ENCODE data around the gene REEP5. TPM values are rescaled to one million over a fixed set of nuclear protein-coding genes. Genes with fewer than 3 reads are reported as not detected.

Gene REEP5
- total and polyA plus RNA-seq, 8 donors = 64.8 to 121 (median 70.5) TPM

DNA sequence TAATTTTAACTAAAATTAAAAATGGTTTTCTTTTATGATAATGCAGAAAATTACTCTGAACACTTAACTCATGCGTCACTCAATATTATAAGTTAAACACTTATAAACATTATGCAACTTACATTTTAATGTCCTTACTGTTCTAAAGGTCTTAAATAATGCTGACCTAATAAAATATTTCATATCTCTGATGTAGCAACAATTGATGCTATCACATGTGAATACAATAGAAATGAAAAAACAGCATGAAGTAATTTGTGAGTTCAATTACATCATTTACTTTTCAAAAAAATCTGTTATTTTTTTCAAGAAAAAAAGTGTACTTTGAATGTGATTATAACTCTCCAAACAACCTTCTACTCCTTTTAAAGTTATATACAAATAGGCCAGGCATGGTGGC lies 26.4 kb upstream of the REEP5 start:
- intact Hi-C loops (cut with DNase I) = no loop called here
- Histone ChIP-seq H3K27ac (no peak overlapping the region), H3K4me1 (no peaks in the 10 kb centered on the region), H3K27me3 (peaks cover 0 to 18% of the 10 kb centered on the region in 2 donors), H3K4me3 (no peak overlapping the region), H3K36me3 (no peaks in the 10 kb centered on the region), H3K9me3 (no peaks in the 10 kb centered on the region)
- ATAC-seq (no peak), DNase-seq (no peak)
- TF ChIP-seq, protein P1, sequence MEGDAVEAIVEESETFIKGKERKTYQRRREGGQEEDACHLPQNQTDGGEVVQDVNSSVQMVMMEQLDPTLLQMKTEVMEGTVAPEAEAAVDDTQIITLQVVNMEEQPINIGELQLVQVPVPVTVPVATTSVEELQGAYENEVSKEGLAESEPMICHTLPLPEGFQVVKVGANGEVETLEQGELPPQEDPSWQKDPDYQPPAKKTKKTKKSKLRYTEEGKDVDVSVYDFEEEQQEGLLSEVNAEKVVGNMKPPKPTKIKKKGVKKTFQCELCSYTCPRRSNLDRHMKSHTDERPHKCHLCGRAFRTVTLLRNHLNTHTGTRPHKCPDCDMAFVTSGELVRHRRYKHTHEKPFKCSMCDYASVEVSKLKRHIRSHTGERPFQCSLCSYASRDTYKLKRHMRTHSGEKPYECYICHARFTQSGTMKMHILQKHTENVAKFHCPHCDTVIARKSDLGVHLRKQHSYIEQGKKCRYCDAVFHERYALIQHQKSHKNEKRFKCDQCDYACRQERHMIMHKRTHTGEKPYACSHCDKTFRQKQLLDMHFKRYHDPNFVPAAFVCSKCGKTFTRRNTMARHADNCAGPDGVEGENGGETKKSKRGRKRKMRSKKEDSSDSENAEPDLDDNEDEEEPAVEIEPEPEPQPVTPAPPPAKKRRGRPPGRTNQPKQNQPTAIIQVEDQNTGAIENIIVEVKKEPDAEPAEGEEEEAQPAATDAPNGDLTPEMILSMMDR (IDR thresholded peaks at IDR 0.05) = no peak

GRCh38 chr5:112940670-112941069 lies 18.6 kb upstream of the REEP5 start:
- Histone ChIP-seq H3K27ac (no peak overlapping the region), H3K4me3 (no peak overlapping the region), H3K27me3 (peaks cover 0 to 21% of the 10 kb centered on the region in 2 donors), H3K9me3 (no peaks in the 10 kb centered on the region), H3K4me1 (no peaks in the 10 kb centered on the region), H3K36me3 (no peaks in the 10 kb centered on the region)
- no peak for ATAC-seq
- intact Hi-C loops (cut with DNase I) = no loop called here
- TF ChIP-seq, protein P1 (IDR thresholded peaks at IDR 0.05) = no peak
- DNase-seq = no peak

DNA sequence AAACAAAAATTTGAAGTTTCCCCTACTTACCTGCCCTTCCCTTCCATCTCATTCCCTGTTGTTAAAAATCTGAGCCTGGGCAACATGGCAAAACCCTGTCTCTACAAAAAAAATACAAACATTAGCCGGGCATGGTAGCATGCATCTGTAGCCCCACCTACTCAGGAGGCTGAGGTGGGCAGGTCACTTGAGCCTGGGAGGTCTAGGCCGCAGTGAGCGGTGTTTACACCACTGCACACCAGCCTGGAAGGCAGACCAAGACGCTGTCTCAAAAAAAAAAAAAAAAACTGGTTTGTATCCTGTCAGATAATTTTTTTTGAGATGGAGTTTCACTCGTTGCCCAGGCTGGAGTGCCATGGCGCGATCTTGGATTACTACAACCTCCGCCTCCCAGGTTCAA lies 16.3 kb upstream of the REEP5 start:
- H3K4me1 ChIP-seq = no peaks in the 10 kb centered on the region

DNA sequence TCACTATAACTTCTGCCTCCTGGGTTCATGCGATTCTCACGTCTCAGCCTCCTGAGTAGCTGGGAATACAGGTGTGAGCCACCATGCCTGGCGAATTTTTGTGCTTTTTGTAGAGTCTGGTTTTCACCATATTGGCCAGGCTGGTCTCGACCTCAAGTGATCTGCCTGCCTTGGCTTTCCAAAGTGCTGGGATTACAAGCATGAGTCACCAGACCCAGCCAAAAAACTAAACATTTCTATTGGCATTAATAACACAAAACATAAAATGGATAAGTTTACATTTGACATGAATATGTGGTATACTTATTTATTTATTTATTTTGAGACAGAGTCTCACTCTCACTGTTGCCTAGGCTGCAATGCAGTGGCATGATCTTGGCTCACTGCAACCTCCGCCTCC lies 13.6 kb upstream of the REEP5 start:
- TF ChIP-seq, protein P1 (IDR thresholded peaks at IDR 0.05) = no peak
- no peak for DNase-seq
- ATAC-seq = no peak
- Histone ChIP-seq H3K27ac (no peak overlapping the region), H3K4me3 (no peak overlapping the region), H3K27me3 (no peaks in the 10 kb centered on the region), H3K9me3 (no peaks in the 10 kb centered on the region), H3K4me1 (no peaks in the 10 kb centered on the region), H3K36me3 (no peaks in the 10 kb centered on the region)
- intact Hi-C loops (cut with DNase I) = no loop called here

More for the DNA sequence above, 16.3 kb upstream of the REEP5 start:
- Histone ChIP-seq H3K27ac (no peak overlapping the region), H3K9me3 (no peaks in the 10 kb centered on the region), H3K27me3 (peaks cover 0 to 14% of the 10 kb centered on the region in 2 donors), H3K36me3 (no peaks in the 10 kb centered on the region), H3K4me3 (no peak overlapping the region)
- DNase-seq (no peak), ATAC-seq (no peak)
- intact Hi-C loops (cut with DNase I) = no loop called here
- TF ChIP-seq, protein P1 (IDR thresholded peaks at IDR 0.05) = no peak

DNA sequence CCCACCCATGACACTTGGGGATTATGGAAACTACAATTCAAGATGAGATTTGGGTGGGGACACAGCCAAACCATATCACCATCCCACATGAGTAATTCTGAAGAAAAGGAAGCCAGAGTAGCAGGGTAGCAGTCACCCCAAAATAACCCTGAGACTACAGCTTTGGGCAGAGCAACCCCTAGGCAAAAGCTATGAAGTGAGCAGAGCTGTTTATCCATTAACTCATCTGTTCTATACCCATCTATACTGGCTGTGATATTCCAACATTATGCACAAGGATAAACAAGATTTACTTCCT lies 12.3 kb upstream of the REEP5 start:
- intact Hi-C loops (cut with DNase I) = no loop called here
- peaks cover 0 to 8% of the 10 kb centered on the region in 2 donors for H3K4me1 ChIP-seq
- DNase-seq (no peak), ATAC-seq (no peak)
- H3K9me3 ChIP-seq = no peaks in the 10 kb centered on the region
- no peaks in the 10 kb centered on the region for H3K27me3 ChIP-seq
- no peaks in the 10 kb centered on the region for H3K36me3 ChIP-seq
- H3K4me3 ChIP-seq = no peak overlapping the region
- TF ChIP-seq, protein P1 (IDR thresholded peaks at IDR 0.05) = no peak
- no peak overlapping the region for H3K27ac ChIP-seq

Measured in left lung (tissue), 10 donors.